Keratinocyte (primary cell): ENCODE measurements around the gene RFX8.

Experiments used
- EZH2 ChIP-seq: IDR thresholded peaks from one replicate; pipeline ENCODE4 v1.6.1; 2012; ENCODE audit warnings: inconsistent platforms, mild to moderate bottlenecking, low read length, moderate library complexity
- TF ChIP-seq, protein P1 (sequence below), 3 experiments: IDR thresholded peaks in 1 of 3; conservative IDR thresholded peaks in 1 of 3; optimal IDR thresholded peaks in 1 of 3; 2 replicates in 2 of 3; 3 replicates in 1 of 3; pipeline versions ENCODE3 to v1.5.1; 2011; ENCODE audit warnings: low read length in 3 of 3, mild to moderate bottlenecking in 3 of 3, moderate library complexity in 2 of 3, control low read depth in 1 of 3, inconsistent platforms in 1 of 3; ENCODE audit not compliant: insufficient read depth in 2 of 3; ENCODE audit errors: extremely low read depth in 1 of 3

- TF ChIP-seq, protein P1, sequence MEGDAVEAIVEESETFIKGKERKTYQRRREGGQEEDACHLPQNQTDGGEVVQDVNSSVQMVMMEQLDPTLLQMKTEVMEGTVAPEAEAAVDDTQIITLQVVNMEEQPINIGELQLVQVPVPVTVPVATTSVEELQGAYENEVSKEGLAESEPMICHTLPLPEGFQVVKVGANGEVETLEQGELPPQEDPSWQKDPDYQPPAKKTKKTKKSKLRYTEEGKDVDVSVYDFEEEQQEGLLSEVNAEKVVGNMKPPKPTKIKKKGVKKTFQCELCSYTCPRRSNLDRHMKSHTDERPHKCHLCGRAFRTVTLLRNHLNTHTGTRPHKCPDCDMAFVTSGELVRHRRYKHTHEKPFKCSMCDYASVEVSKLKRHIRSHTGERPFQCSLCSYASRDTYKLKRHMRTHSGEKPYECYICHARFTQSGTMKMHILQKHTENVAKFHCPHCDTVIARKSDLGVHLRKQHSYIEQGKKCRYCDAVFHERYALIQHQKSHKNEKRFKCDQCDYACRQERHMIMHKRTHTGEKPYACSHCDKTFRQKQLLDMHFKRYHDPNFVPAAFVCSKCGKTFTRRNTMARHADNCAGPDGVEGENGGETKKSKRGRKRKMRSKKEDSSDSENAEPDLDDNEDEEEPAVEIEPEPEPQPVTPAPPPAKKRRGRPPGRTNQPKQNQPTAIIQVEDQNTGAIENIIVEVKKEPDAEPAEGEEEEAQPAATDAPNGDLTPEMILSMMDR (optimal IDR thresholded peaks at IDR 0.05 in 1 of 3, IDR thresholded peaks at IDR 0.05 in 1 of 3, conservative IDR thresholded peaks at IDR 0.05 in 1 of 3; ENCODE audit: extremely low read depth in 1 of 3, insufficient read depth in 2 of 3, low read length in 3 of 3) = no peak
- no peak for TF ChIP-seq EZH2
These were observed 10.1 kb downstream of the RFX8 start for GRCh38 chr2:101464841-101465240.
